BLaER1 treated with 17β-estradiol and CSF1 and Interleukin-3, amounts not matched to agents 10 nM and 100 nM (cell line): Measurements from ENCODE around the gene RAB9B.

Experiments used
- H3K27ac ChIP-seq, 11 experiments: shearing (Covaris generic); formaldehyde crosslinking; 2 replicates each; pipeline ENCODE4 v1.8.1; 2022
- H3K27me3 ChIP-seq, 11 experiments: shearing (Covaris generic); formaldehyde crosslinking; 2 replicates each; pipeline ENCODE4 v1.8.1; 2022
- H3K36me3 ChIP-seq, 11 experiments: shearing (Covaris generic); formaldehyde crosslinking; 2 replicates each; pipeline ENCODE4 v1.8.1; 2022
- H3K4me1 ChIP-seq, 10 experiments: shearing (Covaris generic); formaldehyde crosslinking; 2 replicates each; pipeline ENCODE4 v1.8.1; 2022
- H3K4me2 ChIP-seq, 11 experiments: shearing (Covaris generic); formaldehyde crosslinking; 2 replicates each; pipeline ENCODE4 v1.8.1; 2022
- H3K4me3 ChIP-seq, 10 experiments: shearing (Covaris generic); formaldehyde crosslinking; 2 replicates each; pipeline ENCODE4 v1.8.1; 2022
- H3K9ac ChIP-seq, 11 experiments: shearing (Covaris generic); formaldehyde crosslinking; 2 replicates each; pipeline ENCODE4 v1.8.1; 2022
- H3K9me3 ChIP-seq, 11 experiments: shearing (Covaris generic); formaldehyde crosslinking; replicated peaks in 1 of 11; 2 replicates each; pipeline ENCODE4 v1.8.1; 2022
- H4K20me1 ChIP-seq, 11 experiments: shearing (Covaris generic); formaldehyde crosslinking; 2 replicates each; pipeline ENCODE4 v1.8.1; 2022
- Cebpa-rat ChIP-seq, 11 experiments: shearing (Covaris generic); IDR thresholded peaks; 2 replicates each; pipeline ENCODE4 v1.8.1; 2022

The RAB9B gene

DNA sequence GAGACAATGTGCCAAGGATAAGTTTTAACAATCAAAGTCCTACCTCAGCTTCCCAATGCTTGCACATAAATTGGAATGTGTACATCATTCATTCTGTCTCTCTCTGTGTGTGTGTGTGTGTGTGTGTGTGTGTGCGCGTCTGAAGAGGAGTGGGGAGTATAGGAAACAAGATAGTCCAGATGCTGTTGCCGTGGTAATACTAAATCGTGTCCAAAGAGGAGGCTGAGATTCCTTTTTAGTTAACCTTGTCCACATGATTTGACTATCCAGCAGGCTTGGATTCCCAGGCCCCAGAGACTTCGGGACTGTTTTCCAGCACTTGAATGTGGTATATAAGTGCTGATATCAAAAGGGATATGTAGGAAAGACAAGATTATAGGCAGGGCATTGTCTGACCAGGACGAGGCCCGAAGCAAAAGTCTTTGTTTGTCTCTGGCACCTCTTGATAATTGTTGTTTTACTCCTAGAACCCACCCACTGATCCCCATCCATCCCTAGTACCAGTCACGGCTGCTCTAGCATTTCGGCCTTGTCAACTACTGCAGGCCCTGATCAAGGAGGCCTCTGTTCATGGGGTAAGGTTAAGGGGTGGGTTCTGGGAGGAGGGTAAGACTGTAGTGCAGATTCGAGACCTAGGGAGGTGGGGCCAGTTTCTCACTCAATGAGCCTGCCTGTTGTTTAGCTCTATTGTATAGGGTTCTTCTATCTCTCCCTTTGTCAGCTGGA, 51.6 kb downstream of the RAB9B start:
- Histone ChIP-seq H3K4me1 (no peaks in the 10 kb centered on the region), H4K20me1 (no peaks in the 10 kb centered on the region), H3K9me3 (no peaks in the 10 kb centered on the region), H3K27ac (no peak overlapping the region), H3K9ac (no peak overlapping the region), H3K27me3 (peaks cover 0 to 13% (median 0%) of the 10 kb centered on the region in 11 experiments; a peak in 4 of 22 replicates), H3K4me2 (no peak overlapping the region), H3K4me3 (no peak overlapping the region), H3K36me3 (no peaks in the 10 kb centered on the region)
- TF ChIP-seq Cebpa-rat (IDR thresholded peaks at IDR 0.05) = no peak

- H3K27me3 ChIP-seq = peaks cover 0 to 24% (median 4%) of the 10 kb centered on the region in 11 experiments; a peak in 9 of 22 replicates
- H4K20me1 ChIP-seq = no peaks in the 10 kb centered on the region; a peak in 1 of 22 replicates
- H3K9me3 ChIP-seq = no peaks in the 10 kb centered on the region
- H3K4me1 ChIP-seq = no peaks in the 10 kb centered on the region
- no peaks in the 10 kb centered on the region for H3K36me3 ChIP-seq
- H3K9ac ChIP-seq = no peak overlapping the region
- no peak overlapping the region for H3K4me2 ChIP-seq
- H3K27ac ChIP-seq = no peak overlapping the region
- no peak for TF ChIP-seq Cebpa-rat (IDR thresholded peaks at IDR 0.05)
- no peak overlapping the region for H3K4me3 ChIP-seq
These were observed 52.8 kb downstream of the RAB9B start for GRCh38 chrX:103779141-103779789.

DNA sequence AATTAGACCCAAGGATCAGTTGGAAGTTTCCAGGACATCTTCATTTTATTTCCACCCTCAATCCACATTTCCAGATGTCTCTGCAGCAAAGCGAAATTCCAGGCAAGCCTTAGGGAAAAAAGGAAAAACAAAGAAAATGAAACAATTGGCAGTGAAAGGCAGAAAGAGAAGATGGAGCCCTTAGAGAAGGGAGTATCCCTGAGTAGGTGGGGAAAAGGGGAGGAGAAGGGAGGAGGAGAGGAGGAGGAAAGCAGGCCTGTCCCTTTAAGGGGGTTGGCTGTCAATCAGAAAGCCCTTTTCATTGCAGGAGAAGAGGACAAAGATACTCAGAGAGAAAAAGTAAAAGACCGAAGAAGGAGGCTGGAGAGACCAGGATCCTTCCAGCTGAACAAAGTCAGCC, 55.5 kb downstream of the RAB9B start, which contains the start of gene PLP1:
Gene PLP1, plus strand, starts transcription at position 295 of the 400 bp plus-strand sequence. CDS start 156 bp downstream, outside the sequence.
- H4K20me1 ChIP-seq = no peaks in the 10 kb centered on the region; a peak in 1 of 22 replicates
- no peak within 1 kb of the TSS for H3K9ac ChIP-seq
- peaks cover 0 to 27% (median 4%) of the 10 kb centered on the region in 11 experiments; a peak in 10 of 22 replicates for H3K27me3 ChIP-seq
- TF ChIP-seq Cebpa-rat (IDR thresholded peaks at IDR 0.05) = no peak
- H3K4me1 ChIP-seq = no peaks in the 10 kb centered on the region
- no peaks in the 10 kb centered on the region for H3K36me3 ChIP-seq
- H3K4me3 ChIP-seq = no peak within 1 kb of the TSS
- no peaks in the 10 kb centered on the region for H3K9me3 ChIP-seq
- H3K4me2 ChIP-seq = no peak within 1 kb of the TSS
- no peak within 1 kb of the TSS for H3K27ac ChIP-seq

DNA sequence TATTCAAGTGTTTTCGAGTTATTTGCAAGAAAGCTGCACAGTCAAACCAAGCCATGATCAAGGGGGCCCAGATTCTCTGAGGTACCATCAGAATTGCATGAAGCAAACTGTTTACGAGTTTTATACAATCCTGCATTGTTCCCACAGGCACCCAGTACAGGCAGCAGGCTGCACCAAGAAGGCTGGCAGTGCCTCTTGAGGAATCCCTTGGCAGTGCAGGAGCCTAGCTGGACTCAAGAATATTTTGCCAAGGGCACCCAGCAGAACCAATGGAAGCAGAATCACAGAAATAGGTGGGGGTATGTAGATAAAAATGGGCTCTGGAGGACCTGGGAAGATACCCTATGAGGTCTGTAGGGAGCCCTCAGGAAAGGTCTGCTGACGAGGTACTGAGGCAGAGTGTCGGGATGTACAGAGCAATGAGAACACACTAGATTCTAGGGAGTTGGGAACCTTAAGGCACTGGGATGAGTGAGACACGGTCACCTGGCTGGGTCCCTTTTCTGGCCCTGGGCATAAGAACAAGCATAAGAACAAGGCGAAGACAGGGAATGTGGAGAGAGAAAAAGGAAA, 57.9 kb downstream of the RAB9B start:
- Histone ChIP-seq H3K4me1 (no peaks in the 10 kb centered on the region), H3K36me3 (no peaks in the 10 kb centered on the region), H3K27me3 (peaks cover 0 to 27% (median 4%) of the 10 kb centered on the region in 11 experiments; a peak in 10 of 22 replicates), H3K4me3 (no peak overlapping the region), H3K9me3 (no peaks in the 10 kb centered on the region), H3K4me2 (no peak overlapping the region), H3K9ac (no peak overlapping the region), H3K27ac (no peak overlapping the region), H4K20me1 (no peaks in the 10 kb centered on the region; a peak in 1 of 22 replicates)
- TF ChIP-seq Cebpa-rat (IDR thresholded peaks at IDR 0.05) = no peak

- no peaks in the 10 kb centered on the region for H3K9me3 ChIP-seq
- TF ChIP-seq Cebpa-rat (IDR thresholded peaks at IDR 0.05) = no peak
- H3K4me2 ChIP-seq = no peak overlapping the region
- H3K9ac ChIP-seq = no peak overlapping the region
- H3K27me3 ChIP-seq = peaks cover 0 to 27% (median 4%) of the 10 kb centered on the region in 11 experiments; a peak in 10 of 22 replicates
- no peak overlapping the region for H3K27ac ChIP-seq
- H4K20me1 ChIP-seq = no peaks in the 10 kb centered on the region; a peak in 1 of 22 replicates
- no peaks in the 10 kb centered on the region for H3K4me1 ChIP-seq
- H3K36me3 ChIP-seq = no peaks in the 10 kb centered on the region
- H3K4me3 ChIP-seq = no peak overlapping the region
These were observed 58.6 kb downstream of the RAB9B start for GRCh38 chrX:103773445-103773844.
